Hepatocyte (in vitro differentiated cells): ENCODE results near the gene RAB1B. TPM values are rescaled to one million over a fixed set of nuclear protein-coding genes. Genes with fewer than 3 reads are reported as not detected.

Experiments used
- DNase-seq: peaks from one replicate; pipeline ENCODE4 v3.0.0-alpha.2; 2016; ENCODE audit warnings: low spot score
- H2AFZ ChIP-seq: fragments of 200-600 bp; sonication (generic); 2 replicates; pipeline ENCODE4 v1.6.0; 2016; ENCODE audit warnings: antibody characterized with exemption, mild to moderate bottlenecking
- H3K27ac ChIP-seq: fragments of 200-600 bp; sonication (generic); 2 replicates; pipeline ENCODE4 v1.5.1; 2016; ENCODE audit warnings: mild to moderate bottlenecking
- H3K27me3 ChIP-seq: fragments of 200-600 bp; sonication (generic); 2 replicates; pipeline ENCODE4 v1.6.1; 2016
- H3K36me3 ChIP-seq: fragments of 200-600 bp; sonication (generic); replicated peaks from 2 replicates; pipeline ENCODE4 v1.5.1; 2016; ENCODE audit warnings: low read depth; ENCODE audit not compliant: insufficient read depth
- H3K4me1 ChIP-seq: fragments of 200-600 bp; sonication (generic); 2 replicates; pipeline ENCODE4 v1.5.1; 2016; ENCODE audit warnings: mild to moderate bottlenecking, moderate library complexity; ENCODE audit not compliant: insufficient read depth
- H3K4me2 ChIP-seq: fragments of 200-600 bp; sonication (generic); 2 replicates; pipeline ENCODE4 v1.6.0; 2016
- H3K4me3 ChIP-seq: fragments of 200-600 bp; sonication (generic); 2 replicates; pipeline ENCODE4 v1.5.1; 2016; ENCODE audit warnings: mild to moderate bottlenecking
- H3K79me2 ChIP-seq: fragments of 200-600 bp; sonication (generic); 2 replicates; pipeline ENCODE4 v1.6.0; 2017; ENCODE audit warnings: mild to moderate bottlenecking
- H3K9me2 ChIP-seq: fragments of 200-600 bp; sonication (generic); replicated peaks from 2 replicates; pipeline ENCODE4 v1.6.0; 2017; ENCODE audit warnings: mild to moderate bottlenecking; ENCODE audit not compliant: insufficient read depth
- H3K9me3 ChIP-seq: fragments of 200-600 bp; sonication (generic); 2 replicates; pipeline ENCODE4 v1.5.1; 2016; ENCODE audit warnings: low read depth, mild to moderate bottlenecking
- H4K20me1 ChIP-seq: fragments of 200-600 bp; sonication (generic); 2 replicates; pipeline ENCODE4 v1.6.0; 2016; ENCODE audit warnings: mild to moderate bottlenecking; ENCODE audit not compliant: insufficient read depth, poor library complexity, severe bottlenecking
- EZH2 ChIP-seq: fragments of 200-600 bp; sonication (generic); IDR thresholded peaks from 2 replicates; pipeline ENCODE4 v1.6.1; 2016; ENCODE audit warnings: antibody characterized with exemption, mild to moderate bottlenecking, borderline replicate concordance
- EZH2phosphoT487 ChIP-seq: fragments of 200-600 bp; sonication (generic); IDR thresholded peaks from one replicate; pipeline ENCODE4 v1.6.1; 2018; ENCODE audit warnings: antibody characterized with exemption, mild to moderate bottlenecking, low read depth, moderate library complexity; ENCODE audit not compliant: unreplicated experiment, severe bottlenecking
- WGBS: methylation state at CpG from one replicate; pipeline ENCODE4 v1.1.6; 2016; ENCODE audit warnings: low lambda C conversion rate; ENCODE audit errors: missing lambda C conversion rate; 5-methylcytosine and 5-hydroxymethylcytosine counted together
- polyA plus RNA-seq: library from polyadenylated mRNA; unstranded; fragments of >200 nt; fragmentation: Nextera tagmentation; extraction: Ambion mirVana; gene quantifications from 2 replicates; pipeline ENCODE4 v1.2.1, GENCODE V29; 2016
- total RNA-seq: library from RNA; depleted of rRNA; stranded (reverse); fragments of >200 nt; gene quantifications from 2 replicates; pipeline ENCODE4 v1.2.3, GENCODE V29; 2014
- TF ChIP-seq, protein P1 (sequence below): fragments of 200-600 bp; sonication (generic); IDR thresholded peaks from 2 replicates; pipeline ENCODE4 v1.5.1; 2016; ENCODE audit warnings: antibody characterized with exemption, mild to moderate bottlenecking; ENCODE audit not compliant: poor library complexity

RAB1B gene
- total and polyA plus RNA-seq, 2 experiments from 2014 or later, result 19.9 to 88.4 TPM

DNA sequence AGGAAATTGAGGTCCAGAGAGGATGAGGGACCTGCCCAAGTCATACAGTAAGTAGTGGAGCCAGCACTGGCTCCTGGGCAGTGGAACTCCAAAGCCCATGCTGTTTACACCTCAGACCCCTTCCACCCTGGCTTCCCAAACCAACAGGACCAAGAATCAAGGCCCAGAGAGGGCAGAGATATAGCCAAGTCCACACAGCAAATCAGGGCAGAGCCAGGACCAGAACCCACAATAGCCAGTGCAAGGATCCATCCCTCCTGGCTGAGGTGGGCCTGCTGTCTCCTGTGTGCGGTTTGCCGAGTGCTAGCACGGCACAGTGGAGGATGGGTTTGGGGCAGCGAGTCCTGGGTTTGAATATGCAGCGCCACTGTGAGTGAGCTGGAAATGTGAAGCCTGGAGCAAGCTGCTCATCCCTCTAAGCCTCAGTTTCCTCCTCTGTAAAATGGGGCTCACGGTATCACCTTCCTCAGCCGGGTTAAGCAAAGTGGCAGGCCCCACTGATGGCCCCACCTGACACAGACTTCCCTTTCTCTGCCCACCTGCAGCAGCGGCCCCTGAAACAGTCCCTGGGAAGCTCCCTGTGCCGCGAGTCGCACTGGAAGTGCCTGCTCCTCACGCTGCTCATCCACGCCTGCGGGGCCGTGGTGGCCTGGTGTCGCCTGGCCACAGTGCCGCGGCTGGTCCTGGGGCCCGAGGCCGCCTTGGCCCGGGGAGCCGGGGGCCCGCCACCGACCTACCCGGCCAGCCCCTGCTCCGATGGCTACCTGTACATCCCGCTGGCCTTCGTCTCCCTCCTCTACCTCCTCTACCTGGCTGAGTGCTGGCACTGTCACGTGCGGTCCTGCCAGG, 25.6 kb downstream of the RAB1B start:
- peaks cover 30% of the 10 kb centered on the region for H3K27me3 ChIP-seq
- H3K27ac ChIP-seq, result no peak overlapping the region
- no peak overlapping the region for H3K4me2 ChIP-seq
- no peaks in the 10 kb centered on the region for H3K36me3 ChIP-seq
- WGBS, result 92% methylated on average over 30 of the region's 30 CpGs
- H3K4me3 ChIP-seq, result no peak overlapping the region
- H3K4me1 ChIP-seq, result peaks cover 7% of the 10 kb centered on the region
- H3K9me2 ChIP-seq, result no peaks in the 10 kb centered on the region
- no peak overlapping the region for H2AFZ ChIP-seq
- no peaks in the 10 kb centered on the region for H3K9me3 ChIP-seq
- DNase-seq, result no peak
- no peaks in the 10 kb centered on the region for H3K79me2 ChIP-seq
- TF ChIP-seq, protein P1, sequence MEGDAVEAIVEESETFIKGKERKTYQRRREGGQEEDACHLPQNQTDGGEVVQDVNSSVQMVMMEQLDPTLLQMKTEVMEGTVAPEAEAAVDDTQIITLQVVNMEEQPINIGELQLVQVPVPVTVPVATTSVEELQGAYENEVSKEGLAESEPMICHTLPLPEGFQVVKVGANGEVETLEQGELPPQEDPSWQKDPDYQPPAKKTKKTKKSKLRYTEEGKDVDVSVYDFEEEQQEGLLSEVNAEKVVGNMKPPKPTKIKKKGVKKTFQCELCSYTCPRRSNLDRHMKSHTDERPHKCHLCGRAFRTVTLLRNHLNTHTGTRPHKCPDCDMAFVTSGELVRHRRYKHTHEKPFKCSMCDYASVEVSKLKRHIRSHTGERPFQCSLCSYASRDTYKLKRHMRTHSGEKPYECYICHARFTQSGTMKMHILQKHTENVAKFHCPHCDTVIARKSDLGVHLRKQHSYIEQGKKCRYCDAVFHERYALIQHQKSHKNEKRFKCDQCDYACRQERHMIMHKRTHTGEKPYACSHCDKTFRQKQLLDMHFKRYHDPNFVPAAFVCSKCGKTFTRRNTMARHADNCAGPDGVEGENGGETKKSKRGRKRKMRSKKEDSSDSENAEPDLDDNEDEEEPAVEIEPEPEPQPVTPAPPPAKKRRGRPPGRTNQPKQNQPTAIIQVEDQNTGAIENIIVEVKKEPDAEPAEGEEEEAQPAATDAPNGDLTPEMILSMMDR, result no peak
- TF ChIP-seq EZH2phosphoT487, result no peak
- no peak for TF ChIP-seq EZH2
- H4K20me1 ChIP-seq, result no peaks in the 10 kb centered on the region

DNA sequence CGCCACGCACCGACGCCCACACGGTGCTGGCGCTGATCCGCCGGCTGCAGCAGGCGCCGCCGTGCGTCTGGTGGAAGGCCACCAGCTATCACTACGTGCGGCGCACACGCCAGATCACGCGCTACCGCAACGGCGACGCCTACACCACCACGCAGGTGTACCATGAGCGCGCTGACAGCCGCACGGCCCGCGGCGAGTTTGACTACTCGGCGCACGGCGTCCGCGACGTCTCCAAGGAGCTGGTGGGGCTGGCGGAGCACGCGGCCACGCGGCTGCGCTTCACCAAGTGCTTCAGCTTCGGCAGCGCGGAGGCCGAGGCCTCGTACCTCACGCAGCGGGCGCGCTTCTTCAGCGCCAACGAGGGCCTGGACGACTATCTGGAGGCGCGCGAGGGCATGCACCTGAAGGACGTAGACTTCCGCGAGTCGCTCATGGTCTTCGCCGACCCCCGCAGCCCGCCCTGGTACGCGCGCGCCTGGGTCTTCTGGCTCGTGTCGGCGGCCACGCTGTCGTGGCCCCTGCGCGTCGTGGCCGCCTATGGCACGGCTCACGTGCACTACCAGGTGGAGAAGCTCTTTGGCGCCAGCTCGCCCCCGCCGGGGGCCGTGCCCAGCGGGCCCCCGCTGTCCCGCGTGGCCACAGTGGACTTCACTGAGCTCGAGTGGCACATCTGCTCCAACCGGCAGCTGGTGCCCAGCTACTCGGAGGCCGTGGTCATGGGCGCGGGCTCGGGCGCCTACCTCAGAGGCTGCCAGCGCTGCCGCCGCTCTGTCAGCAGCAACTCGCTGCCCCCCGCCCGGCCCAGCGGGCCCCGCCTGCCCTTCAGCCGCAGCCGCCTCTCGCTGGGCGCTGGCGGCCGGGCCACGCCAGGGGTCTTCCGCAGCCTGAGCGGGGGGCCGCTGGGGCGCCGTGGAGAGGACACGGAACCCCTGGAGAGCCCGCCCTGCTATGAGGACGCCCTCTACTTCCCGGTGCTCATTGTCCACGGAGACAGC, 26.5 kb downstream of the RAB1B start:
- Histone ChIP-seq H3K4me2 (no peak overlapping the region), H2AFZ (no peak overlapping the region), H3K9me3 (no peaks in the 10 kb centered on the region), H3K27ac (no peak overlapping the region), H3K27me3 (peaks cover 30% of the 10 kb centered on the region), H3K4me1 (peaks cover 6% of the 10 kb centered on the region), H4K20me1 (no peaks in the 10 kb centered on the region), H3K79me2 (no peaks in the 10 kb centered on the region), H3K36me3 (no peaks in the 10 kb centered on the region), H3K9me2 (no peaks in the 10 kb centered on the region), H3K4me3 (no peak overlapping the region)
- no peak for TF ChIP-seq EZH2
- TF ChIP-seq, protein P1, result no peak
- no peak for DNase-seq
- WGBS, result 98% methylated on average over 76 of the region's 123 CpGs

DNA sequence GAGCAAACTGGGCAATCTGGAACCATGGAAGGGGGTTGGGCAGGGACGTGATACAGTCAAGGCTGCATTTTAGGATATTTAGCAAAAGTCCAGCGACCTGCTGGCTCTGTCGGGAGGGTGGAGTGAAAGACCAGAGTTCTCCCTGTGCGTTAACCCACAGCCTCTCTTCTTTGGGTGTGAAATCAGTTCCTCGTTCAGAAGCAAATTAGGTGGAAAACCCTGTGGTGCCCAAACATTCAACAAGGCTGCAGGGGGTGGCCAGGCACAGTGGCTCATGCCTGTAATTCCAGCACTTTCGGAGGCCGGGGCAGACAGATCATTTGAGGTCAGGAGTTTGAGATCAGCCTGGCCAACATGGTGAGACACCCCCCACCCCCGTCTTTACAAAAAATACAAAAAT, 29.2 kb downstream of the RAB1B start:
- TF ChIP-seq EZH2 (no peak), EZH2phosphoT487 (no peak)
- TF ChIP-seq, protein P1, result no peak
- Histone ChIP-seq H3K36me3 (no peaks in the 10 kb centered on the region), H3K4me1 (no peaks in the 10 kb centered on the region), H3K4me3 (no peak overlapping the region), H3K27me3 (peaks cover 14% of the 10 kb centered on the region), H3K4me2 (no peak overlapping the region), H3K27ac (no peak overlapping the region), H4K20me1 (no peaks in the 10 kb centered on the region), H2AFZ (no peak overlapping the region), H3K79me2 (no peaks in the 10 kb centered on the region), H3K9me2 (no peaks in the 10 kb centered on the region), H3K9me3 (no peaks in the 10 kb centered on the region)
- WGBS, result 52% methylated on average over 8 of the region's 8 CpGs
- DNase-seq, result no peak
